ENCODE measurements around the gene EIF4EBP2. TPM values are rescaled to one million over a fixed set of nuclear protein-coding genes. Genes with fewer than 3 reads are reported as not detected.

EIF4EBP2 gene
- total and polyA plus RNA-seq, 2 experiments from 2014 or later, result 43.1 to 77.1 TPM

- Histone ChIP-seq H3K27me3 (no peaks in the 10 kb centered on the region), H4K20me1 (ENCODE audit: insufficient read depth, poor library complexity, severe bottlenecking) (no peaks in the 10 kb centered on the region), H3K4me3 (no peak overlapping the region), H2AFZ (no peak overlapping the region), H3K79me2 (no peaks in the 10 kb centered on the region), H3K27ac (no peak overlapping the region), H3K9me2 (replicated peaks; ENCODE audit: insufficient read depth) (no peaks in the 10 kb centered on the region), H3K9me3 (ENCODE audit: low read depth) (no peaks in the 10 kb centered on the region), H3K4me2 (no peak overlapping the region), H3K36me3 (replicated peaks; ENCODE audit: insufficient read depth, low read depth) (no peaks in the 10 kb centered on the region), H3K4me1 (ENCODE audit: insufficient read depth) (peaks cover 7% of the 10 kb centered on the region)
- no peak for DNase-seq (ENCODE audit: low spot score)
- TF ChIP-seq EZH2 (IDR thresholded peaks at IDR 0.05; ENCODE audit: borderline replicate concordance) (no peak), CTCF (IDR thresholded peaks at IDR 0.05; ENCODE audit: poor library complexity) (no peak), EZH2phosphoT487 (IDR thresholded peaks at IDR 0.05; ENCODE audit: low read depth, severe bottlenecking, unreplicated experiment) (no peak)
- 67% methylated on average over 9 of the region's 9 CpGs for WGBS (ENCODE audit: low lambda C conversion rate, missing lambda C conversion rate)
Observed at GRCh38 chr10:70374775-70375614, 28.9 kb upstream of the EIF4EBP2 start.

GRCh38 chr10:70376436-70377378 is 27.2 kb upstream of the EIF4EBP2 start:
- DNase-seq (ENCODE audit: low spot score), result no peak
- Histone ChIP-seq H4K20me1 (ENCODE audit: insufficient read depth, poor library complexity, severe bottlenecking) (no peaks in the 10 kb centered on the region), H3K9me3 (ENCODE audit: low read depth) (no peaks in the 10 kb centered on the region), H3K36me3 (replicated peaks; ENCODE audit: insufficient read depth, low read depth) (no peaks in the 10 kb centered on the region), H3K79me2 (no peaks in the 10 kb centered on the region), H3K27ac (no peak overlapping the region), H3K4me3 (no peak overlapping the region), H2AFZ (no peak overlapping the region), H3K9me2 (replicated peaks; ENCODE audit: insufficient read depth) (no peaks in the 10 kb centered on the region), H3K27me3 (peaks cover 7% of the 10 kb centered on the region), H3K4me2 (no peak overlapping the region), H3K4me1 (ENCODE audit: insufficient read depth) (peaks cover 11% of the 10 kb centered on the region)
- WGBS (ENCODE audit: low lambda C conversion rate, missing lambda C conversion rate), result 79% methylated on average over 14 of the region's 14 CpGs
- TF ChIP-seq CTCF (IDR thresholded peaks at IDR 0.05; ENCODE audit: poor library complexity), result no peak
- no peak for TF ChIP-seq EZH2phosphoT487 (IDR thresholded peaks at IDR 0.05; ENCODE audit: low read depth, severe bottlenecking, unreplicated experiment)
- no peak for TF ChIP-seq EZH2 (IDR thresholded peaks at IDR 0.05; ENCODE audit: borderline replicate concordance)

GRCh38 chr10:70378122-70378521 is 25.8 kb upstream of the EIF4EBP2 start:
- Histone ChIP-seq H3K9me2 (replicated peaks; ENCODE audit: insufficient read depth) (no peaks in the 10 kb centered on the region), H2AFZ (no peak overlapping the region), H3K4me2 (no peak overlapping the region), H3K9me3 (ENCODE audit: low read depth) (no peaks in the 10 kb centered on the region), H3K4me3 (no peak overlapping the region), H4K20me1 (ENCODE audit: insufficient read depth, poor library complexity, severe bottlenecking) (no peaks in the 10 kb centered on the region), H3K27me3 (peaks cover 7% of the 10 kb centered on the region), H3K79me2 (no peaks in the 10 kb centered on the region), H3K4me1 (ENCODE audit: insufficient read depth) (peaks cover 12% of the 10 kb centered on the region), H3K27ac (peak overlapping the region; percentile 49), H3K36me3 (replicated peaks; ENCODE audit: insufficient read depth, low read depth) (no peaks in the 10 kb centered on the region)
- 36% methylated on average over 6 of the region's 6 CpGs for WGBS (ENCODE audit: low lambda C conversion rate, missing lambda C conversion rate)
- DNase-seq (ENCODE audit: low spot score), result peak; percentile 71
- TF ChIP-seq EZH2 (IDR thresholded peaks at IDR 0.05; ENCODE audit: borderline replicate concordance) (no peak), CTCF (IDR thresholded peaks at IDR 0.05; ENCODE audit: poor library complexity) (no peak), EZH2phosphoT487 (IDR thresholded peaks at IDR 0.05; ENCODE audit: low read depth, severe bottlenecking, unreplicated experiment) (no peak)
